ENCODE results near the gene TAX1BP1. TPM values are rescaled to one million over a fixed set of nuclear protein-coding genes. Genes with fewer than 3 reads are reported as not detected.

The TAX1BP1 gene
- total RNA-seq, 1 experiment from 2014 or later: 83.7 TPM

DNA sequence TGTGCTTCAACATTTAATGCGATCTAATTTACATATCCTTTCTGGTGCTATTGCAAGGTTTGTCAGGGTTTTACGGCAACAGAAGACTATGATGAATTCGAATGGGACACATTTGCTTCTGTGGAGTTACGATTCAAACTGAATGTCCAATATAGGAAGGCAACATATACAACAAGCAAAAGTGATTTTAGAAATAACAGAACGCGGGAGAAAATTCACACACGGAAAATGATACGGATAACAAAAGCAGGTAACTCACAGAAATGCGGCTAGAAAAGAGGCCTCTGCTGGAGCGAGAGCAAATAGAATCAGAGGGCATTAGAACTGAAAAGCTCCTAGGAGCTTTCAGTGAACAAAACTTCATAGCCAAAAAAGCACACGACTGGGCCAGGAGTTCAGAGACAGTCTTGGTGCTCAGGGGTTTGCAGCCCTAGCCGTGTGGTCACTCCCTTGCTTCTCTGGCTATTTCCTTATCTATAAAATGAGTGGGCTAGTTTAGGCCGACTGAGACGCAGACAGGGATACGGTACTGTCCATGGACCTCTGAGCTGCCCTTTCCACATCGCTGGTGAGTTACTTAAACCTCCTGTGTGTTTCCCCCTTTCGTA, 557 bp upstream of the TAX1BP1 start:
- DNase-seq (ENCODE audit: low read depth): peak; percentile 73

GRCh38 chr7:27740449-27741086, 606 bp downstream of the TAX1BP1 start:
- peak; percentile 78 for DNase-seq (ENCODE audit: low read depth)

DNA sequence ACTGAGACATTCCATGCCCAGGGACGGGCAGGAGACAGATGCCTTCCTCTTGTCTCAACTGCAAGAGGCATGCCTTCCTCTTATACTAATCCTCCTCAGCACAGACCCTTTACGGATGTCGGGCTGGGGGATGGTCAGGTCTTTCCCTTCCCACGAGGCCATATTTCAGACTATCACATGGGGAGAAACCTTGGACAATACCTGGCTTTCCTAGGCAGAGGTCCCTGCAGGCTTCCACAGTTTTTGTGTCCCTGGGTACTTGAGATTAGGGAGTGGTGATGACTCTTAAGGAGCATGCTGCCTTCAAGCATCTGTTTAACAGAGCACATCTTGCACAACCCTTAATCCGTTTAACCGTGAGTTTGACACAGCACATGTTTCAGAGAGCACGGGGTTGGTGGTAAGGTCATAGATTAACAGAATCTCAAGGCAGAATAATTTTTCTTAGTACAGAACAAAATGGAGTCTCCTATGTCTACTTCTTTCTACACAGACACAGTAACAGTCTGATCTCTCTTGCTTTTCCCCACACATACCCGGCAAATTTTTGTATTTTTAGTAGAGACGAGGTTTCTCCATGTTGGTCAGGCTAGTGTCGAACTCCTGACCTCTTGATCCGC, 2.2 kb downstream of the TAX1BP1 start:
- DNase-seq (ENCODE audit: low read depth): peak; percentile 18

DNA sequence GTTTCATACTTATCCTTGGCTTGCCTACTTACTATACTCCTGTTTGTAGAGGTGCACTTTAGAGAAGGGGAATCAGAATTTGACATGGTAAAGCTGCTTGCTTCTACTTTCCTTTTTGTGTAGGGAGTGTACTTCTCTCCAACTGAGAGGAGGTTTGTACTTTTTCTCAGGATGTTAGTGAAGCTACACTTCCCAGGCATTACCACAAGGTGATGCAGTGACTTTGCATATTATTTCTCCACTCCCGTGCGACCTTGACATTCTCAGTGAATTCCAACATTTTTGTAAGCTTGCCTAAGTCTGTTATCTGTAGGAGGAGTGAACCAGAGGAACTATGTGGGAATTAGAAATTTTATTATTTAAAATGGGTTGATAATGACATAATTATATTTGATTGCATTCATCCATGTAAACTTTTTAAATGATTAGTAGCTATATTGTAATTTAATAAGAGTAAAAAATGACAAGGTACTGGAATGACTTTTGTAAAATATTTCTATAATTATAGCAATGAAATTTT, 5.2 kb downstream of the TAX1BP1 start:
- DNase-seq (ENCODE audit: low read depth): peak; percentile 72

GRCh38 chr7:27746486-27746885, 6.5 kb downstream of the TAX1BP1 start:
- DNase-seq (ENCODE audit: low read depth): no peak

DNA sequence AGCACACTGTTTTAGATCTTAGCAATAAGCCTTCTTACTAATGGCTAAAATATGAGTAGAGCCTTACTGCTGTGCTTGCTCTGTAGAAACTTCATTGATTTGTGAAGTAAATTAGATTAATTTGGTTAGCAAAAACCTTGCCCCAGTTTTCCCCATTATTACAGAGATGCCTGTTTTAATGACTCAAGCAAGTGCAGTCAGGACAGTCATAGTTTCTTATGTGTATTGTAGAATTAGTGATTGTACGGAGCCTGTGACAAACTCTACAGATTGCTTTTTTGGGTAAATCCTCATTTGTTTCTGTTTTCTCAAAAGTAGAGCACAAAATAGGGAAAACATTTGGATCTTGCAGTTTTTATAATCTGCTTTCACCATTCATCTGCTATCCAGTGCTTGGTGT, 7.0 kb downstream of the TAX1BP1 start:
- no peak for DNase-seq (ENCODE audit: low read depth)

GRCh38 chr7:27747589-27748368, 7.8 kb downstream of the TAX1BP1 start:
- no peak for DNase-seq (ENCODE audit: low read depth)

- DNase-seq (ENCODE audit: low read depth): no peak
These were observed 10.4 kb downstream of the TAX1BP1 start for GRCh38 chr7:27750316-27750715.

- DNase-seq (ENCODE audit: low read depth): no peak
These were observed 12.1 kb downstream of the TAX1BP1 start for GRCh38 chr7:27751888-27752660.

- DNase-seq (ENCODE audit: low read depth): no peak
These were observed 13.9 kb downstream of the TAX1BP1 start for GRCh38 chr7:27753863-27754262.

DNA sequence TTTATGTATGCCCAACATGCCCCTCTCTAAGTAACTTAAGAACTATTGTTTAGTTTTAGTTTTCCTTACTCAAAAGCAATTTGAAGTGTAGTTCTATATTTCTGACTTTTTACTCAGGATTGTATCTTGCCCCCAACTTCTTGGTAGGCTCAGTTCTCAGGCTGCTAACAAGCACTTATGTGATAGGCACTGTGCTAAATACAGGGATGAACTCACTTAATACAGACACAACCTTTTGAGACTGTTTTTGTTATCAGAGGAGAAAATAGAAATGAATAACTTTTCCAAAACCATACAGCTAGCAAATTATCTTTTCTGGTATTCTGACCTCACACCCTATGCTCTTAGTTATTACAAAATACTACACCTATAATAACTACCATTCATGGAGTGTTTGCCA, 16.3 kb downstream of the TAX1BP1 start:
- DNase-seq (ENCODE audit: low read depth): no peak

GRCh38 chr7:27759491-27759890, 19.5 kb downstream of the TAX1BP1 start:
- DNase-seq (ENCODE audit: low read depth): no peak

DNA sequence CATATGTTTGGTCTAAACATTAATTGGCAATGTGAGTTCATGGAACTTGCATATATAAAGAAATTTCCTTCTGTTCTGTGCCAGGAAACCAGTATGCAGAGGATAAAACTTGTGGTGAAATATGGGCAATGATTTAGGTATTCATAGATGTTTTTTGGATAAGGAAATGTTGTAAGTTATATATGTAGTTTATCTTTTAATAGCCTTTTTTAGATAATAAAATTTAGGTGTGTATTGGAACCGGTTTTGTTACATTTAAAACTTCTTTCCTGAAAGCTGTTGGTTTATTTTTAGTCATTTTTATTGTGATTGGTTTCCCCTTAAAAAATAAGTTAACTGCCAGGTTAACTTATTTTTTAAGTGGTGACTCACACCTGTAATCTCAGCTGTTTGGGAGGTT, 22.1 kb downstream of the TAX1BP1 start:
- no peak for DNase-seq (ENCODE audit: low read depth)

- no peak for DNase-seq (ENCODE audit: low read depth)
These were observed 24.1 kb downstream of the TAX1BP1 start for GRCh38 chr7:27763983-27764508.

- no peak for DNase-seq (ENCODE audit: low read depth)
These were observed 25.9 kb downstream of the TAX1BP1 start for GRCh38 chr7:27765841-27766240.

GRCh38 chr7:27767374-27767773, 27.4 kb downstream of the TAX1BP1 start:
- DNase-seq (ENCODE audit: low read depth): no peak

DNA sequence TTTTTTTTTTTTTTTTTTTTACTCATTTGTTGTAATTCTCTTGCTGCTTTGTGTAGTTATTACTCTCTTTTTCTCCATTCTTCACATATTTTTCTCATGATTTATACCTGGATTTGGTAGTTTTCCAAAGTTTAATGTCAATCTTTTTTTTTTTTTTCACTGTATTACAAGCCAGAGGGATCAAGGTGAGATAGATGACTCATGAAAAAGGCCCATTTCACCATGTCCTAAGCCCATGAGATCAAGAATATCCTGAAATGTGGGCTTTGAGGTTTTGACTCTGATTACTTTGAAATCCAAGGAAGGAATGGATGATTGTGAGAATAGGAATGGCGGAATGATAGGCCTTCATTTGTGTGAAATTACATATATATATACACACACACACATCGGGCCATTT, 31.1 kb downstream of the TAX1BP1 start:
- DNase-seq (ENCODE audit: low read depth): no peak

DNA sequence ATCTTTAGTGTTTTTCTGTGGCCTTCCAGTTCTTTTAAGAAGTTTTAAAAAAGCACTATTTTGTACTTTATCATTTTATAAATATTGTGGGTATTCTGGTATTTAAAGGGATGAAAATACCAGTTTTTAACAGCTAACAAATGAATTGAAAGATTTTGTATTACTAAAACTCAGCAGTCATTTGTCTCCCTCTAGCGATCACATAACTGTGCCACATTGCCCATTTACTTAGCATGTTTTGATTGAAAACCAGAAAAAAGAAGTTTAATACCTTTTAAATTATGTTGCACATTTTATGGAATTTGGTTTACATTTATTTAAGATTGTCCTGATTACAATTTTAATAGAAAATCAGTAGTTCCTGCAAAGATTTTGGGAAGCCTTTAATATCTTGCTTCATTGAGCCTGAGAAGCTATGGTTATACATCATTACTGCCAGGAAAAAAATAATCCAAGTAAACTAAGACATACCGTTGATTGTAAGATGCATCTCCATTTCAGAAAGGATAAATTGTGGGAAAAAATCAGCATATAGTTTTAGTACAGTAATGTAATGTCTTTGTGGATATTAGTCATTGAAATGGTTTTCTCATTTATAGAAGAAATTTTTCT, 34.9 kb downstream of the TAX1BP1 start:
- peak; percentile 59 for DNase-seq (ENCODE audit: low read depth)

GRCh38 chr7:27775782-27776181, 35.8 kb downstream of the TAX1BP1 start:
- no peak for DNase-seq (ENCODE audit: low read depth)

GRCh38 chr7:27777662-27778061, 37.7 kb downstream of the TAX1BP1 start:
- DNase-seq (ENCODE audit: low read depth): no peak

- no peak for DNase-seq (ENCODE audit: low read depth)
These were observed 39.9 kb downstream of the TAX1BP1 start for GRCh38 chr7:27779873-27780272.
